Fibroblast of pulmonary artery (primary cell): ENCODE measurements around the gene FAT2.

Experiments
- DNase-seq: peaks from one replicate; pipeline ENCODE4 v3.0.0-alpha.2; 2010; ENCODE audit warnings: low read depth
- H3K4me3 ChIP-seq: replicated peaks from 2 replicates; pipeline ENCODE4 v1.5.1; 2011; ENCODE audit warnings: low read depth, mild to moderate bottlenecking, control low read depth, low read length, moderate library complexity
- TF ChIP-seq, protein P1 (sequence below): IDR thresholded peaks from 2 replicates; pipeline ENCODE4 v1.5.1; 2011; ENCODE audit warnings: mild to moderate bottlenecking, control low read depth, low read length, inconsistent platforms; ENCODE audit errors: missing control alignments

FAT2 gene, protein sequence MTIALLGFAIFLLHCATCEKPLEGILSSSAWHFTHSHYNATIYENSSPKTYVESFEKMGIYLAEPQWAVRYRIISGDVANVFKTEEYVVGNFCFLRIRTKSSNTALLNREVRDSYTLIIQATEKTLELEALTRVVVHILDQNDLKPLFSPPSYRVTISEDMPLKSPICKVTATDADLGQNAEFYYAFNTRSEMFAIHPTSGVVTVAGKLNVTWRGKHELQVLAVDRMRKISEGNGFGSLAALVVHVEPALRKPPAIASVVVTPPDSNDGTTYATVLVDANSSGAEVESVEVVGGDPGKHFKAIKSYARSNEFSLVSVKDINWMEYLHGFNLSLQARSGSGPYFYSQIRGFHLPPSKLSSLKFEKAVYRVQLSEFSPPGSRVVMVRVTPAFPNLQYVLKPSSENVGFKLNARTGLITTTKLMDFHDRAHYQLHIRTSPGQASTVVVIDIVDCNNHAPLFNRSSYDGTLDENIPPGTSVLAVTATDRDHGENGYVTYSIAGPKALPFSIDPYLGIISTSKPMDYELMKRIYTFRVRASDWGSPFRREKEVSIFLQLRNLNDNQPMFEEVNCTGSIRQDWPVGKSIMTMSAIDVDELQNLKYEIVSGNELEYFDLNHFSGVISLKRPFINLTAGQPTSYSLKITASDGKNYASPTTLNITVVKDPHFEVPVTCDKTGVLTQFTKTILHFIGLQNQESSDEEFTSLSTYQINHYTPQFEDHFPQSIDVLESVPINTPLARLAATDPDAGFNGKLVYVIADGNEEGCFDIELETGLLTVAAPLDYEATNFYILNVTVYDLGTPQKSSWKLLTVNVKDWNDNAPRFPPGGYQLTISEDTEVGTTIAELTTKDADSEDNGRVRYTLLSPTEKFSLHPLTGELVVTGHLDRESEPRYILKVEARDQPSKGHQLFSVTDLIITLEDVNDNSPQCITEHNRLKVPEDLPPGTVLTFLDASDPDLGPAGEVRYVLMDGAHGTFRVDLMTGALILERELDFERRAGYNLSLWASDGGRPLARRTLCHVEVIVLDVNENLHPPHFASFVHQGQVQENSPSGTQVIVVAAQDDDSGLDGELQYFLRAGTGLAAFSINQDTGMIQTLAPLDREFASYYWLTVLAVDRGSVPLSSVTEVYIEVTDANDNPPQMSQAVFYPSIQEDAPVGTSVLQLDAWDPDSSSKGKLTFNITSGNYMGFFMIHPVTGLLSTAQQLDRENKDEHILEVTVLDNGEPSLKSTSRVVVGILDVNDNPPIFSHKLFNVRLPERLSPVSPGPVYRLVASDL (N-terminal part only)

DNA sequence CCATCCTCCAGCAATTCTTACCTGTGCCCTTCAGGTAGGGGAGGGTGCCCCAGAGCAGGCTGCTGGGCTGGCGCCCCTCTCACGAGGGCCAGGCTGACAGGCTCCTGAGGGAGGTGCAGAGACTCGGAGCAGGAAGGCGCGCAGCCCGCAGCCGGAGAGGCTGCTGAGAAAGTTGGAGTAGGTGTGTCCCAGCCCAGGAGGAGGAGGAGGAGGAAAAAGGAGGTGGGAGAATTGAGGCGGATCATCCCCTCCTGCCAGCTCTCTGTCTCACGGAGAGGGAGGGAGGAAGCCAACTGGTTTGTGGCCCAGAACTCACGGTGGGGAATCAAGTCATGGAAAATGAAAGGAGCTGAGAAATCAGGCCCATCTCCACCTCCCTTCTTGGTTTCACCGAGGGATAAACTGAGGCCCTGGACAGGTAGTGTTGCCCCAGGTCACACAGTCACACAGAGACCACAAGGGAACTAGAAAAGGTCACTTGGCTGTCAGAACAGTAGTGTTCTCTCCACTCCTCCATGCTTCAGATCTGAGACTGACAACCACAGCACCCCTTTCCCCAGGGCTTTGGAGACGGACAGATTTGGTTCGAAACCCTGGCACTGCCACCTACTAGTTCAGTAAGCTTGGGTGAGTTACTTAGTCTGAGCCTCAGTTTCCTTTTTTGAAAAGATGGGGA is at the start of gene FAT2:
FAT2 (minus strand) TSS at position 188 of the 676 bp plus-strand sequence. CDS start 22,400 bp downstream, outside the sequence.
- no peak within 1 kb of the TSS for H3K4me3 ChIP-seq
- TF ChIP-seq, protein P1, sequence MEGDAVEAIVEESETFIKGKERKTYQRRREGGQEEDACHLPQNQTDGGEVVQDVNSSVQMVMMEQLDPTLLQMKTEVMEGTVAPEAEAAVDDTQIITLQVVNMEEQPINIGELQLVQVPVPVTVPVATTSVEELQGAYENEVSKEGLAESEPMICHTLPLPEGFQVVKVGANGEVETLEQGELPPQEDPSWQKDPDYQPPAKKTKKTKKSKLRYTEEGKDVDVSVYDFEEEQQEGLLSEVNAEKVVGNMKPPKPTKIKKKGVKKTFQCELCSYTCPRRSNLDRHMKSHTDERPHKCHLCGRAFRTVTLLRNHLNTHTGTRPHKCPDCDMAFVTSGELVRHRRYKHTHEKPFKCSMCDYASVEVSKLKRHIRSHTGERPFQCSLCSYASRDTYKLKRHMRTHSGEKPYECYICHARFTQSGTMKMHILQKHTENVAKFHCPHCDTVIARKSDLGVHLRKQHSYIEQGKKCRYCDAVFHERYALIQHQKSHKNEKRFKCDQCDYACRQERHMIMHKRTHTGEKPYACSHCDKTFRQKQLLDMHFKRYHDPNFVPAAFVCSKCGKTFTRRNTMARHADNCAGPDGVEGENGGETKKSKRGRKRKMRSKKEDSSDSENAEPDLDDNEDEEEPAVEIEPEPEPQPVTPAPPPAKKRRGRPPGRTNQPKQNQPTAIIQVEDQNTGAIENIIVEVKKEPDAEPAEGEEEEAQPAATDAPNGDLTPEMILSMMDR = no peak
- no peak for DNase-seq

DNA sequence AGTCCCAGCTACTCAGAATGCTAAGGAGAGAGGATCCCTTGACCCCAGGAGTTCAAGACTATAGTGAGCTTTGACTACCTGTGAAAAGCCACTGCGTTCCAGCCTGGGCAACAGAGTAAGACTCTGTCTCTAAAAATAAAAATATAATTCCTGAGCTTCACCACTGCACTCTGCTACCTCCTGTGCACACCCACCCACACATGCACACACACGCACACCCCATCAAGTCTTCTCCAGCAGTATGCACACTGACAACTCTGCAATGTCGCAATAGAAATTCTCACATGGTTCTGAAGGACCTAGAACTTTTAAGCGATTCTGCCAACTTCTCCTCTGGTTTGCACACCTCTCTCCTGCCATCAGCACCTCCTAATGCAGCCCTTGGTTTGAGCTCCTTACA is 47.5 kb upstream of the FAT2 start:
- no peak for DNase-seq
- no peak overlapping the region for H3K4me3 ChIP-seq
- TF ChIP-seq, protein P1 = no peak

DNA sequence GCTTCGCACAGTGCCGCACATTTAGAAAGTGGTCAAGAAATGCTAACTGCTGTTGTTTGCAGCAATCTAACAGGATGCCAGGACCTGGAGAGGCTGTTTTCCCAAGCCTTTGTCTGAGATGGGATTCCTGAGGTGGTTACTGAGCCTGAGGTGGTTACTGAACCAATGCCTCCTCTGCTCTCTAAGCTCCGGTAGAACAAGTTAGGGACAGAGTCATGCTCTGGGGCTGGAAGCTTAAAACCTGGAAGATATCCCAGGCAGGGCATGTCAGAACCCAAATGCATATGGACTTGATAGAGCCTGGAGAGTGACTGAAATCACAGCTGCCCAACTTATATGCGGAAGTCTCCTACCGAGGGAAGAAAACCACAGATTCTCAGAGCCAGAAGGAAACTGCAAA is 46.5 kb upstream of the FAT2 start:
- TF ChIP-seq, protein P1 = no peak
- no peak overlapping the region for H3K4me3 ChIP-seq
- no peak for DNase-seq

DNA sequence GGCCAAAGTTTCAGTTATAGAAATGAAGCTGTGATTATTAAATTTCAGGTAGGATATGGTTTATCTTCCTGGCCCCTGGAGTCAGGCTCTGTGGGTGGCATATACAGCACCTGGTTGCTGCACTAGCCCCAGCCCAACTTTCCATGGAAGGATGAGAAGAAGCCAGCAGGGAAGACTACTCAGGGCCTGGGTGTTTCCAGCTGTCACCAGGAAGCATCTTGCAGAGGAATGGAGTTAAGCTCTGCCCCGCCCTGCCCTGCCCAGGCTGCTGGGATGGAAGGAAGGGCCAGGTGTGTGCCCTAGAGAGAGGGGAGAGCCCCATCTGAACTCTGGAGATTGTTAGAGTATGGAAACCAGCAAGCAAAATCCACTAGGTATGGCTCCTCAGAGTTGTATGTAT is 42.8 kb upstream of the FAT2 start:
- DNase-seq = no peak
- H3K4me3 ChIP-seq = no peak overlapping the region
- TF ChIP-seq, protein P1 = no peak

DNA sequence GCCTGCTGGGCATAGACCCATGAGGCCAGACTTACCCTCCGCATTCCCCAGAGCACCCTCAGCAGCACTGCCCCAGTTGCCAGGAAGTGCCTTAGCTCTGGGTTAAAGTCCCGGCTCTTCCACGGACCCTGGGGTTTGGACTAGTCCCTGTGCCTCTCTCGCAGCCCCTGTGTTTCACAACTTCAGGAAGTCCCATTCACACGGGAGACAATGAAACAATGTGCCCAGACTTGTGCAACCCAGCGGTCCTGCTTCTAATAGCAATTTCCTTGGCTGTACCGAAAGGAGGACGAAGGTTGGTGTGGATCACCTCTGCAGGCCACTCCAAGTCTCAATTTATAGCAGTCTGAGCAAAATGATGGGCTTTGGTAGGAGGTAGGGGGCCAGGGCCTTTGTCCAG is 41.8 kb upstream of the FAT2 start:
- no peak overlapping the region for H3K4me3 ChIP-seq
- TF ChIP-seq, protein P1 = no peak
- no peak for DNase-seq

DNA sequence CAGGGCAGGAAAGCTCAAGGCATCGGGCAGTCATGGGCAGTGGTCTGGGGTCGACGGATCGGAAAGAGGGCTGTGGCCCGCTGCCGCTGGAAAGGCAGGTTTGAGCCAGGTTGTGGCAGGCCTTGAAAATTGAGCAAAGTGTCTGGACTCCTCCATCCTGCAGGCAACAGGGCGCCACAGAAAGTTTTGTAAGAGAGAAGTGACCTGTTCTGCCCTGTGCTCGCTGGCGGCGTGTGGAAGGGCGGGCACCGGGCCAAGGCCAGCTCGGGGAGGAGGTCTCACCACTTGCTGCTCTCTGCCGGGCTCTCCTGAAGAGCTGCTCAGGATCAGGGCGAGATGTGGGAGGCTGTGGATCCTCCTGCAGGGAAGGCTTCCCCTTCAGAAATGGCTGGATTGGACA is 41.4 kb upstream of the FAT2 start:
- TF ChIP-seq, protein P1 = no peak
- no peak for DNase-seq
- H3K4me3 ChIP-seq = no peak overlapping the region
